GM23338 (cell line): ENCODE data around the gene ADGRB3. TPM values are rescaled to one million over a fixed set of nuclear protein-coding genes. Genes with fewer than 3 reads are reported as not detected.
A peak's percentile ranks its signal among the peaks of the same experiment; 100 is the strongest.

Source experiments
- ATAC-seq: fragments of 200-7000 bp; cut with Tn5 transposase; 3 replicates; pipeline ENCODE4 v1.9.1; 2020
- DNase-seq: peaks from one replicate; pipeline ENCODE4 v3.0.0-alpha.2; 2015; ENCODE audit warnings: low spot score
- H2AFZ ChIP-seq: fragments of 200-600 bp; sonication (generic); 2 replicates; pipeline ENCODE4 v1.8.0; 2016; ENCODE audit warnings: antibody characterized with exemption, mild to moderate bottlenecking, moderate library complexity
- H3F3A ChIP-seq: fragments of 200-600 bp; sonication (generic); replicated peaks from 2 replicates; pipeline ENCODE4 v1.8.0; 2017; ENCODE audit warnings: antibody characterized with exemption, mixed run types, low read depth
- H3K27ac ChIP-seq: fragments of 200-600 bp; sonication (generic); 2 replicates; pipeline ENCODE4 v1.6.1; 2016; ENCODE audit warnings: low read depth
- H3K27me3 ChIP-seq: fragments of 200-600 bp; sonication (generic); 2 replicates; pipeline ENCODE4 v1.8.0; 2016; ENCODE audit warnings: mild to moderate bottlenecking, mixed run types, moderate library complexity; ENCODE audit not compliant: insufficient read depth
- H3K36me3 ChIP-seq: fragments of 200-600 bp; sonication (generic); 2 replicates; pipeline ENCODE4 v1.8.0; 2016; ENCODE audit warnings: mild to moderate bottlenecking; ENCODE audit not compliant: insufficient read depth
- H3K4me1 ChIP-seq: fragments of 200-600 bp; sonication (generic); 2 replicates; pipeline ENCODE4 v1.8.0; 2016; ENCODE audit warnings: mild to moderate bottlenecking, moderate library complexity; ENCODE audit not compliant: insufficient read depth
- H3K4me2 ChIP-seq: fragments of 200-600 bp; sonication (generic); 2 replicates; pipeline ENCODE4 v1.7.1; 2017; ENCODE audit warnings: mixed run types
- H3K4me3 ChIP-seq: fragments of 200-600 bp; sonication (generic); 2 replicates; pipeline ENCODE4 v1.6.1; 2016; ENCODE audit warnings: mixed run types
- H3K79me2 ChIP-seq: fragments of 200-600 bp; sonication (generic); replicated peaks from 2 replicates; pipeline ENCODE4 v1.8.0; 2017; ENCODE audit warnings: mild to moderate bottlenecking; ENCODE audit not compliant: insufficient read depth
- H3K9me2 ChIP-seq: fragments of 200-600 bp; sonication (generic); 2 replicates; pipeline ENCODE4 v1.8.0; 2017; ENCODE audit not compliant: insufficient read depth
- H4K20me1 ChIP-seq: fragments of 200-600 bp; sonication (generic); replicated peaks from 2 replicates; pipeline ENCODE4 v1.8.0; 2017; ENCODE audit warnings: mild to moderate bottlenecking; ENCODE audit not compliant: insufficient read depth
- H3K27ac Mint-ChIP-seq: 2 replicates; pipeline ENCODE4 v1.8.0; 2020; ENCODE audit warnings: inconsistent platforms, mild to moderate bottlenecking, moderate library complexity, mixed read lengths
- H3K27me3 Mint-ChIP-seq: 3 replicates; pipeline ENCODE4 v1.8.0; 2022; ENCODE audit warnings: low read depth, mild to moderate bottlenecking, moderate library complexity, mixed read lengths, inconsistent platforms; ENCODE audit not compliant: insufficient read depth, poor library complexity
- H3K36me3 Mint-ChIP-seq: 3 replicates; pipeline ENCODE4 v1.8.0; 2021; ENCODE audit warnings: low read depth, mild to moderate bottlenecking, inconsistent platforms, moderate library complexity, mixed read lengths
- H3K4me1 Mint-ChIP-seq: 3 replicates; pipeline ENCODE4 v1.8.0; 2020; ENCODE audit warnings: mild to moderate bottlenecking, inconsistent platforms, mixed read lengths
- H3K4me3 Mint-ChIP-seq: 3 replicates; pipeline ENCODE4 v1.8.0; 2021; ENCODE audit warnings: moderate library complexity, mild to moderate bottlenecking, inconsistent platforms, mixed read lengths
- H3K9me3 Mint-ChIP-seq: 3 replicates; pipeline ENCODE4 v1.8.0; 2020; ENCODE audit warnings: moderate library complexity, mild to moderate bottlenecking, inconsistent platforms, mixed read lengths
- CREB1 ChIP-seq: fragments of 250-450 bp; sonication (Bioruptor Pico); IDR thresholded peaks from 2 replicates; pipeline ENCODE4 v1.5.0; 2020; ENCODE audit warnings: low read depth, mild to moderate bottlenecking, moderate library complexity
- EZH2 ChIP-seq: fragments of 200-600 bp; sonication (generic); IDR thresholded peaks from one replicate; pipeline ENCODE4 v1.8.0; 2017; ENCODE audit warnings: antibody characterized with exemption, mild to moderate bottlenecking, low read depth; ENCODE audit not compliant: unreplicated experiment
- EZH2phosphoT487 ChIP-seq: fragments of 200-600 bp; sonication (generic); IDR thresholded peaks from one replicate; pipeline ENCODE4 v1.8.1; 2018; ENCODE audit warnings: antibody characterized with exemption; ENCODE audit not compliant: unreplicated experiment
- JUNB ChIP-seq: IDR thresholded peaks from one replicate; pipeline ENCODE4 v1.6.1; 2016; ENCODE audit warnings: antibody characterized with exemption; ENCODE audit not compliant: unreplicated experiment
- NANOG ChIP-seq: IDR thresholded peaks from 2 replicates; pipeline ENCODE4 v1.6.1; 2016; ENCODE audit warnings: antibody characterized with exemption, borderline replicate concordance
- POLR2AphosphoS5 ChIP-seq: IDR thresholded peaks from 2 replicates; pipeline ENCODE4 v1.6.1; 2016; ENCODE audit warnings: antibody characterized with exemption, low read depth
- STAT1 ChIP-seq: IDR thresholded peaks from one replicate; pipeline ENCODE4 v1.6.1; 2016; ENCODE audit warnings: antibody characterized with exemption; ENCODE audit not compliant: unreplicated experiment
- ZNF114 ChIP-seq: fragments of 250-450 bp; sonication (Bioruptor Pico); IDR thresholded peaks from 2 replicates; pipeline ENCODE4 v1.5.0; 2020; ENCODE audit warnings: mild to moderate bottlenecking, moderate library complexity
- ZNF331 ChIP-seq: fragments of 250-450 bp; sonication (Bioruptor Pico); IDR thresholded peaks from 2 replicates; pipeline ENCODE4 v1.5.0; 2020; ENCODE audit warnings: low read depth, mild to moderate bottlenecking, moderate library complexity
- polyA plus RNA-seq: library from polyadenylated mRNA; unstranded; fragments of >200 nt; fragmentation: Nextera tagmentation; extraction: Ambion mirVana; gene quantifications from 2 replicates; pipeline ENCODE4 v1.2.1, GENCODE V29; 2016
- total RNA-seq: library from RNA; depleted of rRNA; stranded (reverse); fragments of >200 nt; shearing (Covaris generic); gene quantifications from 2 replicates; pipeline ENCODE4 v1.2.3, GENCODE V29; 2014
- TF ChIP-seq, protein P1 (sequence below): fragments of 250-450 bp; sonication (Bioruptor Pico); IDR thresholded peaks from 2 replicates; pipeline ENCODE4 v1.5.0; 2020; ENCODE audit warnings: mild to moderate bottlenecking, moderate library complexity
- TF ChIP-seq, protein P2 (sequence below): IDR thresholded peaks from 2 replicates; pipeline ENCODE4 v1.6.1; 2016; ENCODE audit warnings: antibody characterized with exemption
- TF ChIP-seq, protein P3 (sequence below): IDR thresholded peaks from one replicate; pipeline ENCODE4 v1.6.1; 2018; ENCODE audit warnings: antibody characterized with exemption; ENCODE audit not compliant: unreplicated experiment
- TF ChIP-seq, protein P4 (sequence below), 2 experiments: fragments of 200-600 bp in 1 of 2; sonication (generic) in 1 of 2; conservative IDR thresholded peaks; 2 replicates each; pipeline versions ENCODE4 v1.5.1 to v1.6.1; 2016 to 2017; ENCODE audit warnings: antibody characterized with exemption in 2 of 2, low read depth in 2 of 2, mild to moderate bottlenecking in 2 of 2, moderate library complexity in 1 of 2

The ADGRB3 gene
- total and polyA plus RNA-seq, 2 experiments from 2014 or later = 0.92 to 4.0 TPM

DNA sequence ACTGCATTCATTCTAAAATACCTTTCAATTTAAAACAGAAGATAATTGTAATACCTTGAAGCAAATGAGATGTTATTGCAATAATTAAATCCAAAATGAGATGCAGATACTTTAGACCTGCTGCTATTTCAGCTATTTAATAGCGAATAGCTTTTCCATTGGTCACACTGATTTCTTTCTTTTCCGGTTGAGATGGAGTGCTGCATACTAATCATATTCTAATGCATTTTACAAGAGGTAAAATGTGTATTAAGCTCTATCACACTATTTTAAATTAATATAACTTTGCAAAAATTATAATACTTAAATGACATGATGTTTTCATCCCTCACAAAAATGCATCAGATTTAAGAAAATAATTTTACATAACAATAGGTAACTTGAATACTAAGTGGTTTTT lies 74.0 kb downstream of the ADGRB3 start:
- H3K36me3 ChIP-seq = no peaks in the 10 kb centered on the region
- H3K4me1 Mint-ChIP-seq = peaks cover 47% of the 10 kb centered on the region
- H3F3A ChIP-seq = no peaks in the 10 kb centered on the region
- TF ChIP-seq POLR2AphosphoS5 = no peak
- TF ChIP-seq CREB1 (CRISPR knock-in tag) = no peak
- TF ChIP-seq ZNF114 (CRISPR knock-in tag) = no peak
- no peak for TF ChIP-seq NANOG
- TF ChIP-seq, protein P1, sequence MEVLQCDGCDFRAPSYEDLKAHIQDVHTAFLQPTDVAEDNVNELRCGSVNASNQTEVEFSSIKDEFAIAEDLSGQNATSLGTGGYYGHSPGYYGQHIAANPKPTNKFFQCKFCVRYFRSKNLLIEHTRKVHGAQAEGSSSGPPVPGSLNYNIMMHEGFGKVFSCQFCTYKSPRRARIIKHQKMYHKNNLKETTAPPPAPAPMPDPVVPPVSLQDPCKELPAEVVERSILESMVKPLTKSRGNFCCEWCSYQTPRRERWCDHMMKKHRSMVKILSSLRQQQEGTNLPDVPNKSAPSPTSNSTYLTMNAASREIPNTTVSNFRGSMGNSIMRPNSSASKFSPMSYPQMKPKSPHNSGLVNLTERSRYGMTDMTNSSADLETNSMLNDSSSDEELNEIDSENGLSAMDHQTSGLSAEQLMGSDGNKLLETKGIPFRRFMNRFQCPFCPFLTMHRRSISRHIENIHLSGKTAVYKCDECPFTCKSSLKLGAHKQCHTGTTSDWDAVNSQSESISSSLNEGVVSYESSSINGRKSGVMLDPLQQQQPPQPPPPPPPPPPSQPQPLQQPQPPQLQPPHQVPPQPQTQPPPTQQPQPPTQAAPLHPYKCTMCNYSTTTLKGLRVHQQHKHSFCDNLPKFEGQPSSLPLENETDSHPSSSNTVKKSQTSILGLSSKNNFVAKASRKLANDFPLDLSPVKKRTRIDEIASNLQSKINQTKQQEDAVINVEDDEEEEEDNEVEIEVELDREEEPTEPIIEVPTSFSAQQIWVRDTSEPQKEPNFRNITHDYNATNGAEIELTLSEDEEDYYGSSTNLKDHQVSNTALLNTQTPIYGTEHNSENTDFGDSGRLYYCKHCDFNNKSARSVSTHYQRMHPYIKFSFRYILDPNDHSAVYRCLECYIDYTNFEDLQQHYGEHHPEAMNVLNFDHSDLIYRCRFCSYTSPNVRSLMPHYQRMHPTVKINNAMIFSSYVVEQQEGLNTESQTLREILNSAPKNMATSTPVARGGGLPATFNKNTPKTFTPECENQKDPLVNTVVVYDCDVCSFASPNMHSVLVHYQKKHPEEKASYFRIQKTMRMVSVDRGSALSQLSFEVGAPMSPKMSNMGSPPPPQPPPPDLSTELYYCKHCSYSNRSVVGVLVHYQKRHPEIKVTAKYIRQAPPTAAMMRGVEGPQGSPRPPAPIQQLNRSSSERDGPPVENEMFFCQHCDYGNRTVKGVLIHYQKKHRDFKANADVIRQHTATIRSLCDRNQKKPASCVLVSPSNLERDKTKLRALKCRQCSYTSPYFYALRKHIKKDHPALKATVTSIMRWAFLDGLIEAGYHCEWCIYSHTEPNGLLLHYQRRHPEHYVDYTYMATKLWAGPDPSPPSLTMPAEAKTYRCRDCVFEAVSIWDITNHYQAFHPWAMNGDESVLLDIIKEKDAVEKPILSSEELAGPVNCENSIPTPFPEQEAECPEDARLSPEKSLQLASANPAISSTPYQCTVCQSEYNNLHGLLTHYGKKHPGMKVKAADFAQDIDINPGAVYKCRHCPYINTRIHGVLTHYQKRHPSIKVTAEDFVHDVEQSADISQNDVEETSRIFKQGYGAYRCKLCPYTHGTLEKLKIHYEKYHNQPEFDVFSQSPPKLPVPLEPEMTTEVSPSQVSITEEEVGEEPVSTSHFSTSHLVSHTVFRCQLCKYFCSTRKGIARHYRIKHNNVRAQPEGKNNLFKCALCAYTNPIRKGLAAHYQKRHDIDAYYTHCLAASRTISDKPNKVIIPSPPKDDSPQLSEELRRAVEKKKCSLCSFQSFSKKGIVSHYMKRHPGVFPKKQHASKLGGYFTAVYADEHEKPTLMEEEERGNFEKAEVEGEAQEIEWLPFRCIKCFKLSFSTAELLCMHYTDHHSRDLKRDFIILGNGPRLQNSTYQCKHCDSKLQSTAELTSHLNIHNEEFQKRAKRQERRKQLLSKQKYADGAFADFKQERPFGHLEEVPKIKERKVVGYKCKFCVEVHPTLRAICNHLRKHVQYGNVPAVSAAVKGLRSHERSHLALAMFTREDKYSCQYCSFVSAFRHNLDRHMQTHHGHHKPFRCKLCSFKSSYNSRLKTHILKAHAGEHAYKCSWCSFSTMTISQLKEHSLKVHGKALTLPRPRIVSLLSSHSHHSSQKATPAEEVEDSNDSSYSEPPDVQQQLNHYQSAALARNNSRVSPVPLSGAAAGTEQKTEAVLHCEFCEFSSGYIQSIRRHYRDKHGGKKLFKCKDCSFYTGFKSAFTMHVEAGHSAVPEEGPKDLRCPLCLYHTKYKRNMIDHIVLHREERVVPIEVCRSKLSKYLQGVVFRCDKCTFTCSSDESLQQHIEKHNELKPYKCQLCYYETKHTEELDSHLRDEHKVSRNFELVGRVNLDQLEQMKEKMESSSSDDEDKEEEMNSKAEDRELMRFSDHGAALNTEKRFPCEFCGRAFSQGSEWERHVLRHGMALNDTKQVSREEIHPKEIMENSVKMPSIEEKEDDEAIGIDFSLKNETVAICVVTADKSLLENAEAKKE (CRISPR knock-in tag) = no peak
- TF ChIP-seq, protein P2, sequence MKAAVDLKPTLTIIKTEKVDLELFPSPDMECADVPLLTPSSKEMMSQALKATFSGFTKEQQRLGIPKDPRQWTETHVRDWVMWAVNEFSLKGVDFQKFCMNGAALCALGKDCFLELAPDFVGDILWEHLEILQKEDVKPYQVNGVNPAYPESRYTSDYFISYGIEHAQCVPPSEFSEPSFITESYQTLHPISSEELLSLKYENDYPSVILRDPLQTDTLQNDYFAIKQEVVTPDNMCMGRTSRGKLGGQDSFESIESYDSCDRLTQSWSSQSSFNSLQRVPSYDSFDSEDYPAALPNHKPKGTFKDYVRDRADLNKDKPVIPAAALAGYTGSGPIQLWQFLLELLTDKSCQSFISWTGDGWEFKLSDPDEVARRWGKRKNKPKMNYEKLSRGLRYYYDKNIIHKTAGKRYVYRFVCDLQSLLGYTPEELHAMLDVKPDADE = no peak
- TF ChIP-seq STAT1 = no peak
- TF ChIP-seq, protein P3, sequence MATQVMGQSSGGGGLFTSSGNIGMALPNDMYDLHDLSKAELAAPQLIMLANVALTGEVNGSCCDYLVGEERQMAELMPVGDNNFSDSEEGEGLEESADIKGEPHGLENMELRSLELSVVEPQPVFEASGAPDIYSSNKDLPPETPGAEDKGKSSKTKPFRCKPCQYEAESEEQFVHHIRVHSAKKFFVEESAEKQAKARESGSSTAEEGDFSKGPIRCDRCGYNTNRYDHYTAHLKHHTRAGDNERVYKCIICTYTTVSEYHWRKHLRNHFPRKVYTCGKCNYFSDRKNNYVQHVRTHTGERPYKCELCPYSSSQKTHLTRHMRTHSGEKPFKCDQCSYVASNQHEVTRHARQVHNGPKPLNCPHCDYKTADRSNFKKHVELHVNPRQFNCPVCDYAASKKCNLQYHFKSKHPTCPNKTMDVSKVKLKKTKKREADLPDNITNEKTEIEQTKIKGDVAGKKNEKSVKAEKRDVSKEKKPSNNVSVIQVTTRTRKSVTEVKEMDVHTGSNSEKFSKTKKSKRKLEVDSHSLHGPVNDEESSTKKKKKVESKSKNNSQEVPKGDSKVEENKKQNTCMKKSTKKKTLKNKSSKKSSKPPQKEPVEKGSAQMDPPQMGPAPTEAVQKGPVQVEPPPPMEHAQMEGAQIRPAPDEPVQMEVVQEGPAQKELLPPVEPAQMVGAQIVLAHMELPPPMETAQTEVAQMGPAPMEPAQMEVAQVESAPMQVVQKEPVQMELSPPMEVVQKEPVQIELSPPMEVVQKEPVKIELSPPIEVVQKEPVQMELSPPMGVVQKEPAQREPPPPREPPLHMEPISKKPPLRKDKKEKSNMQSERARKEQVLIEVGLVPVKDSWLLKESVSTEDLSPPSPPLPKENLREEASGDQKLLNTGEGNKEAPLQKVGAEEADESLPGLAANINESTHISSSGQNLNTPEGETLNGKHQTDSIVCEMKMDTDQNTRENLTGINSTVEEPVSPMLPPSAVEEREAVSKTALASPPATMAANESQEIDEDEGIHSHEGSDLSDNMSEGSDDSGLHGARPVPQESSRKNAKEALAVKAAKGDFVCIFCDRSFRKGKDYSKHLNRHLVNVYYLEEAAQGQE = no peak
- no peak for TF ChIP-seq ZNF331 (CRISPR knock-in tag)
- no peak for TF ChIP-seq JUNB
- TF ChIP-seq EZH2phosphoT487 = no peak
- no peak for TF ChIP-seq EZH2
- TF ChIP-seq, protein P4, sequence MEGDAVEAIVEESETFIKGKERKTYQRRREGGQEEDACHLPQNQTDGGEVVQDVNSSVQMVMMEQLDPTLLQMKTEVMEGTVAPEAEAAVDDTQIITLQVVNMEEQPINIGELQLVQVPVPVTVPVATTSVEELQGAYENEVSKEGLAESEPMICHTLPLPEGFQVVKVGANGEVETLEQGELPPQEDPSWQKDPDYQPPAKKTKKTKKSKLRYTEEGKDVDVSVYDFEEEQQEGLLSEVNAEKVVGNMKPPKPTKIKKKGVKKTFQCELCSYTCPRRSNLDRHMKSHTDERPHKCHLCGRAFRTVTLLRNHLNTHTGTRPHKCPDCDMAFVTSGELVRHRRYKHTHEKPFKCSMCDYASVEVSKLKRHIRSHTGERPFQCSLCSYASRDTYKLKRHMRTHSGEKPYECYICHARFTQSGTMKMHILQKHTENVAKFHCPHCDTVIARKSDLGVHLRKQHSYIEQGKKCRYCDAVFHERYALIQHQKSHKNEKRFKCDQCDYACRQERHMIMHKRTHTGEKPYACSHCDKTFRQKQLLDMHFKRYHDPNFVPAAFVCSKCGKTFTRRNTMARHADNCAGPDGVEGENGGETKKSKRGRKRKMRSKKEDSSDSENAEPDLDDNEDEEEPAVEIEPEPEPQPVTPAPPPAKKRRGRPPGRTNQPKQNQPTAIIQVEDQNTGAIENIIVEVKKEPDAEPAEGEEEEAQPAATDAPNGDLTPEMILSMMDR (conservative IDR thresholded peaks at IDR 0.05; ENCODE audit: low read depth in 2 of 2) = no peak
- H3K27ac Mint-ChIP-seq = no peak overlapping the region
- no peaks in the 10 kb centered on the region for H3K27me3 Mint-ChIP-seq
- no peak overlapping the region for H2AFZ ChIP-seq
- DNase-seq = no peak
- H4K20me1 ChIP-seq = no peaks in the 10 kb centered on the region
- no peak overlapping the region for H3K4me3 ChIP-seq
- ATAC-seq = no peak
- peak overlapping the region; percentile 4; the same call in 1 of the 2 replicates for H3K4me2 ChIP-seq
- H3K9me3 Mint-ChIP-seq = no peaks in the 10 kb centered on the region
- no peaks in the 10 kb centered on the region for H3K27me3 ChIP-seq
- no peak overlapping the region for H3K4me3 Mint-ChIP-seq
- peaks cover 39% of the 10 kb centered on the region for H3K4me1 ChIP-seq
- H3K27ac ChIP-seq = no peak overlapping the region
- no peaks in the 10 kb centered on the region for H3K9me2 ChIP-seq
- no peaks in the 10 kb centered on the region for H3K79me2 ChIP-seq
- no peaks in the 10 kb centered on the region for H3K36me3 Mint-ChIP-seq
